HEK293 (cell line): ENCODE measurements around the gene AKT3.

Experiments used
- BCL11B ChIP-seq: fragments of 450-650 bp; formaldehyde crosslinking; IDR thresholded peaks from 2 replicates; pipeline ENCODE4 v1.5.1; 2016; ENCODE audit warnings: low read depth, missing biosample characterization, missing genetic modification characterization
- KLF16 ChIP-seq: fragments of 450-650 bp; formaldehyde crosslinking; IDR thresholded peaks from 2 replicates; pipeline ENCODE4 v1.5.1; 2017; ENCODE audit warnings: missing biosample characterization, missing genetic modification characterization
- RBAK ChIP-seq: fragments of 450-650 bp; formaldehyde crosslinking; IDR thresholded peaks from 2 replicates; pipeline ENCODE4 v1.5.1; 2016; ENCODE audit warnings: missing biosample characterization, missing genetic modification characterization
- ZNF274 ChIP-seq, 2 experiments: fragments of 200-500 bp in 1 of 2; fragments of 450-650 bp in 1 of 2; sonication (Bioruptor generic) in 1 of 2; formaldehyde crosslinking in 1 of 2; IDR thresholded peaks; 2 replicates each; pipeline versions ENCODE4 v1.5.1 to v1.6.1; 2014 to 2016; ENCODE audit warnings: borderline replicate concordance in 1 of 2, inconsistent platforms in 1 of 2, low read length in 1 of 2, missing biosample characterization in 1 of 2, missing genetic modification characterization in 1 of 2
- ZNF404 ChIP-seq: fragments of 450-650 bp; formaldehyde crosslinking; IDR thresholded peaks from 2 replicates; pipeline ENCODE4 v1.5.1; 2017; ENCODE audit warnings: missing biosample characterization, missing genetic modification characterization
- ZNF645 ChIP-seq: fragments of 450-650 bp; formaldehyde crosslinking; IDR thresholded peaks from 2 replicates; pipeline ENCODE4; 2016; ENCODE audit warnings: missing biosample characterization, missing genetic modification characterization
- TF ChIP-seq, protein P1 (sequence below): fragments of 450-650 bp; formaldehyde crosslinking; IDR thresholded peaks from 2 replicates; pipeline ENCODE4 v1.5.1; 2016; ENCODE audit warnings: missing biosample characterization, missing genetic modification characterization

- TF ChIP-seq, protein P1, sequence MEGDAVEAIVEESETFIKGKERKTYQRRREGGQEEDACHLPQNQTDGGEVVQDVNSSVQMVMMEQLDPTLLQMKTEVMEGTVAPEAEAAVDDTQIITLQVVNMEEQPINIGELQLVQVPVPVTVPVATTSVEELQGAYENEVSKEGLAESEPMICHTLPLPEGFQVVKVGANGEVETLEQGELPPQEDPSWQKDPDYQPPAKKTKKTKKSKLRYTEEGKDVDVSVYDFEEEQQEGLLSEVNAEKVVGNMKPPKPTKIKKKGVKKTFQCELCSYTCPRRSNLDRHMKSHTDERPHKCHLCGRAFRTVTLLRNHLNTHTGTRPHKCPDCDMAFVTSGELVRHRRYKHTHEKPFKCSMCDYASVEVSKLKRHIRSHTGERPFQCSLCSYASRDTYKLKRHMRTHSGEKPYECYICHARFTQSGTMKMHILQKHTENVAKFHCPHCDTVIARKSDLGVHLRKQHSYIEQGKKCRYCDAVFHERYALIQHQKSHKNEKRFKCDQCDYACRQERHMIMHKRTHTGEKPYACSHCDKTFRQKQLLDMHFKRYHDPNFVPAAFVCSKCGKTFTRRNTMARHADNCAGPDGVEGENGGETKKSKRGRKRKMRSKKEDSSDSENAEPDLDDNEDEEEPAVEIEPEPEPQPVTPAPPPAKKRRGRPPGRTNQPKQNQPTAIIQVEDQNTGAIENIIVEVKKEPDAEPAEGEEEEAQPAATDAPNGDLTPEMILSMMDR, result no peak
- TF ChIP-seq ZNF645 (no peak), ZNF404 (tag by site-specific recombination) (no peak), ZNF274 (IDR thresholded peaks at IDR 0.05; ENCODE audit: low read length) (no peak), ZNF274 (tag by site-specific recombination; IDR thresholded peaks at IDR 0.05; ENCODE audit: borderline replicate concordance) (no peak), RBAK (tag by site-specific recombination) (no peak), KLF16 (no peak), BCL11B (no peak)
These were observed 109.6 kb downstream of the AKT3 start for GRCh38 chr1:243740255-243740999.
